Loucy (cell line): Measurements from ENCODE around the gene TSPAN32.

ENCODE experiments used
- CTCF ChIP-seq: fragments of 200-600 bp; sonication (generic); conservative IDR thresholded peaks from 2 replicates; pipeline ENCODE4 v1.5.1; 2014; ENCODE audit warnings: mild to moderate bottlenecking, antibody characterized with exemption, low read length
- EZH2phosphoT487 ChIP-seq: fragments of 200-600 bp; IDR thresholded peaks from 2 replicates; pipeline ENCODE4 v1.6.1; 2018; ENCODE audit warnings: antibody characterized with exemption, mild to moderate bottlenecking, moderate library complexity, borderline replicate concordance

- TF ChIP-seq CTCF = no peak
- no peak for TF ChIP-seq EZH2phosphoT487
Observed at GRCh38 chr11:2259466-2259830, 42.4 kb upstream of the TSPAN32 start.
